GM19239 (cell line): Measurements from ENCODE around the gene PDE4D.
"Not testable (repeated sequence)": the region's sequence is repeated elsewhere in the genome, so short reads cannot be mapped to it uniquely, and the experiment has no call there.

ENCODE experiments used
- DNase-seq: peaks from one replicate; pipeline ENCODE4 v3.0.0; 2011; ENCODE audit warnings: low spot score; ENCODE audit not compliant: insufficient read length
- FAIRE-seq: peaks from 2 replicates; lab custom pipeline; 2011; peaks lifted over from hg19 to GRCh38; lab: Jason Lieb, UNC

Gene PDE4D

GRCh38 chr5:59463618-59464166 is 429.8 kb downstream of the PDE4D start:
- FAIRE-seq, DNase-seq: not testable (repeated sequence)

GRCh38 chr5:59462956-59463355 is 430.6 kb downstream of the PDE4D start:
- no peak for DNase-seq
- no peak for FAIRE-seq

DNA sequence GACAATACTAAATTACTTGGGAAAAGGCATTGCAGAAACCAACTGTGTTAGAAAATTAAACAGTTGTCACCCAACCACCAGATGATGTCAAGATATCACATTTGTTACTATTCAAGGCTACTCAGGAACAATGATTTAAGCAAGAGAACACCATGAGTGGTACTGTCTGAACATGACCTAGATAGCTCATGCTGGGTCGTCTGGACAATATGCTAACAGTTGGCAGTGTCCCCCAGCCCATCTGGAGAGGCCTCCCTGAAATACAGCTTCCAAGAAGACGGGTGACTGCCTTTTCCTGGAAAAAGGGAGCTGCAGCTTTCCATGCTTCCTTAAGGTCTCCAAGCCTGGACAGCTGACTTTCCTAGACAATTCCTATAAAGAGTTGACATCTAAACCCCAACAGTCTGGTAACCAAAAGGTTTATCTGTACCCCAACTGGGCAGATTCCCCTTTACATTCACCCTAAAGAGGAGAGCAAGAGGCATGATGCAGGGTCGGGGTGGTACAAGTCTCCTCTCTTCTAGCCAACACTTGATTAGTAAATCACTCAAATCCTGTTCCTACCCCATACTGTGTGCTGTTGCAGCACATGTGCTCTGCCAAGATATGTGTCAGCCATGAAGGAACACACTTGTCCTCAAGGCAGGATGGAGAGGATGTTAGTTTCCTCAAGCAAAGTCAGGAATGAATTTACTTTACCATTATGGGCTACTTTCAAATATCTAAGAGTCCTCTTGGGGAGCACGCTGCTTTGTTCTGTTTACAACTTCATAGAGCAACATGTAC is 433.0 kb downstream of the PDE4D start:
- FAIRE-seq = no peak
- no peak for DNase-seq

- no peak for DNase-seq
- FAIRE-seq = no peak
Observed at GRCh38 chr5:59458966-59459729, 434.4 kb downstream of the PDE4D start.

- FAIRE-seq = no peak
- DNase-seq = no peak
Observed at GRCh38 chr5:59458321-59458720, 435.2 kb downstream of the PDE4D start.

DNA sequence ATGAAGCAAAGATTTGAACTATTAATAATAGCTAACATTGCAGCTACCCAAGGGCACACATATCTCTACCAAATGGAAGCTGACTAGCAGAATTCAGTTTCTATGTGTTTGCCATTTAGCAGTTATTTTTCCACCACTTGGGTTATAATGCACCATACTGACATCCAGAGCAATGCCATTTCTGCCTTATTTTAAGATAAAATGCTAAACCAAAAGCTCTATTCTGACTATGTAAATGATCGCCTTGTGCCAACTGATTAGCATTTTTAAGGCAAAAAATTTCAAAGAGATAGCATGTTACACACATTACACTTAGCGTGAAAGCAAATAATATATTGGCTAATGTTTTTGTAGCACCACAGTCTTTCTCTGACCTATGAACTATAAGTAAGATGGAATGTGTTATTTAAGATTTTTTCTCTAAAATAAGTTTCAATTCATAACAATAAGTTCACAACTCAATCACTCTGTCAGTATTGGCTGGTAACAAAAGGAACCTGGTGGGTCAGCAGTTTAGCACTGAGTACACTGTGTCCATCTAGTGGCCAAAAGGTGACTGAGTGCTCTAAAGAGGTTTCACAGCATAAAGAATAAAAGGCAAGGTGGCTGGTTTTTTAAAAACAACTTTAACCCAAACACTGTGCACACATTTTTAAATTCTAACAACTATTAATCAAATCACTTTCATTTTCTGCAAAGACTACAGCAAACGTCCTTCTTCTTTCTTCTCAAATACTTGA is 443.5 kb downstream of the PDE4D start:
- no peak for FAIRE-seq
- DNase-seq = no peak

GRCh38 chr5:59446356-59446755 is 447.2 kb downstream of the PDE4D start:
- FAIRE-seq = no peak
- DNase-seq = no peak

DNA sequence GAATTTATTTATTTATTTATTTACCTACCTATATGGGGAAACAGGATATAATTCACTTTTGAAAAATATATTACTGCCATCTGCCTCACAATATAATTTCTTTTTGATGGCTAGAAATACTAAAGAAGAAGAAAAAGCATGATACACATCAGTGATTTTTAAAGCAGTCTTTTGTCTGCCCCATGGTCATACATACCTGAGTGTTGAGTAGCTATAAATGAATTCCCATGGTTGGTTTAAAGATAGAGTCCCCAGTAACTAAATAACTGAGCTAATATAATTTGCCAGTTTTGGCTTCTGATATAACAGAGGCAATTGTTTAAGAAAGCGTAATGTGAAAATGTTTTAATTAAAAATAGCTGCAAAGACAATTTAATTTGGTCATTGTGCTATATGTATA is 447.8 kb downstream of the PDE4D start:
- no peak for FAIRE-seq
- no peak for DNase-seq

GRCh38 chr5:59439303-59439702 is 454.2 kb downstream of the PDE4D start:
- DNase-seq (no peak), FAIRE-seq (no peak)

DNA sequence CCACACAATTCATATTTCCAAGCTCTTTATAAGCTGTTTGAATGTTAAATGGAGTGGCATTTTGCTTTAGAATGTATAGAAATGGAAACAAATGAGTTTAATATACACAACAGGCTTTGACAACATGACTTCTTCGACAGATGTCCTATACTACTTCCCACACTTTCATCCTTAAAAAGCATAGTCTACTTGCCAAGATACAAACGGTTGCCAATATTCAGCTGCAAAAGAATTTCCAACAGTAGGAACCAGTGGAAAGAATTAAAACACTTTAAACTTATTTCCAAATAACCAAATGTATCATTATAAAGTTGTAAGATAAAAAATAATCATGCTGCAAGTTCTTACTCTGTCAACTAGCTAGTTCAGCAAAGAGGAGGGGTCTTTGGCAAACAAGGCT is 456.4 kb downstream of the PDE4D start:
- FAIRE-seq = no peak
- no peak for DNase-seq

- no peak for FAIRE-seq
Observed at GRCh38 chr5:59436364-59437148, 457.0 kb downstream of the PDE4D start.

GRCh38 chr5:59433174-59433573 is 460.4 kb downstream of the PDE4D start:
- DNase-seq (no peak), FAIRE-seq (no peak)

More at GRCh38 chr5:59436364-59437148, 457.0 kb downstream of the PDE4D start:
- no peak for DNase-seq

DNA sequence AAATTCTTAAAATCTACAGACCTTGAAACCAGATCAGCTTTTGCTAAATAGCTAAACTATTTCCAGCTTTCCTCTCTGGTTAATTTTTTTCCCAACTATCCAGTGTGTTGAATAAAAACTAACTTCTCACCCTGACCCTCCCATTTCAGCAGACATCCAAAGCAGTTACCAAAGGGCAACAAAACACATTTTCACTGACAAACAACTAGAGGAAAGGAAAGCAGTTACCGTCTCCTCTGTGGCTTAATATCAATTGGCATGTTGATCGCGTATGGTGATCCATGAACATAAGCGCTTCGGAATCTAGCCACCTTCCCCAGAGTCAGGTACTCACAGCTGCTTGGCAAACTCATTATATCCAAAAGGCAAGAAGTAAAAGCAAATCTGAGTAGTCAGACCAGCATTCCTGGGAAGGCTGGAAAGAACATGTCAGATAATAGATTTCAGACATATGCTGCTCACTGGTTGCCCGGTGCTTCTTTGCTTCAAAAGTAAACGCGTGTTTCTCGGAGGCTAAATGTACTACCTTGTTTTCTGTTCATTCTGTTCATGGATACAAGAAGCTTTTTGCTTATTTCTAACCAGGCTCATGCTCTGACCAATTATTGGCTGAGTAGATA is 463.4 kb downstream of the PDE4D start:
- FAIRE-seq = no peak
- no peak for DNase-seq

DNA sequence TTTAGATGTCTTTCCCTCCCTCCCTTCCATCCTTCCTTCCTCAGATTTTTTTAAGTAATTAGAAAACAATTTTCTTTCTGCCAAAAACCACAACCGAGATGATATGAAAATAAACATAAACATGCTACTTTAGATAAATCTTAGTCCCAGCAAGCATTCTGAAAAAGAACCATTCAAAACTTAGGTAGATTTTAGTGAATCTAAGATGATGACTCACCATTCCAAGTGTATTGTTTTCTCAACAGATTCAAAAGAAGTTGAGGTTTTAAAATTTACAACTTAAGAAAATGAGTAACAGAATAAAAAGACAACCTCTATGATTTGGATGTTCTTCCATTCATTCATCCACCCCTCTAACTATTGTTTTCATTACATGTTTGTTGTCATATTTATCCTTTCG is 465.1 kb downstream of the PDE4D start:
- no peak for FAIRE-seq
- DNase-seq = no peak

GRCh38 chr5:59424515-59424914 is 469.0 kb downstream of the PDE4D start:
- FAIRE-seq = no peak

GRCh38 chr5:59423021-59423420 is 470.5 kb downstream of the PDE4D start:
- FAIRE-seq (no peak), DNase-seq (no peak)

More at GRCh38 chr5:59424515-59424914, 469.0 kb downstream of the PDE4D start:
- no peak for DNase-seq

DNA sequence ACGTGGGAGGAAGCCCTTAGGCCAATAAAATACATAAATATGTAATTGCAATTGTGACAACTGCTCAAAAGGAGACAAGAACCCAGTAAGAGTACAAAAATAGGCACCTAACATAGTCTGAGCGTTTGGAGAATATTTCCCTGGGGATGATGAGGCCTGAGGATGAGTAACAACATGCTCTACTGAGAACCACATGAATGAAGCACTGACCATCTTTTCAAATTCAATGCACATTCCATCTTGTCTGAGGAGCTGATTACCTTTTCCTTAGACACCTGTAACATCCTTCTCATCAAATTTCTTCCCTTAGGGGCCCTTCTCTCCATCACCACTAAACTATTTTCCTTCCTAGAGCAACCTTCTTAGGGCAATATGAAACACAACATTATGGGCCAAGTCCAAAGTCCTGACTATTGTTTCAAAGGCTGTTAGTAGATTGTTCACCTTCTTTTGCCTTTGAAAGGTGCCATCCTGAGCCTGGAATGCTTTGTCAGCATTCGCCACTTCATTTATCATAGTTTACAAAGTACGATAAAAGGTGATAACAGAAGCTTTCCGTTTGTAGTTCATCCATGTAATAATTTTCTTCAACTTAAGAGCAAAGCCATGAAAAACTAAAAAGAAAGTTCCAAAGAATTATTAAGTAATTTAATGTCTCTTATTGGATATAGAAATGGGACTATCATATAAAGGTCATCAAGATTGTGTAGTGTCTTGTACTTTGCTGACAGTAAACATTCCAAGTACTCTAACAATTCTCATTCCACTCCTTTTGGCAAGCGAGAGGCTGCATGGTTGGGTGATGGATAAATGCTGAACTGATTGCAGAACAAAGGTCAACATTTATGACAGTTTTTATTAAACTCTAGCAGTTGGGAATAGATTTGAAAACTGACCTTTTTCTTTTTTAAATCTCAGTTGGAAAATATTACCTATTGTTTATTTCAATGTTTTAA is 471.3 kb downstream of the PDE4D start:
- FAIRE-seq (no peak), DNase-seq (no peak)

GRCh38 chr5:59420596-59420995 is 472.9 kb downstream of the PDE4D start:
- no peak for DNase-seq
- no peak for FAIRE-seq
